ENCODE data around the gene EDN2.

The EDN2 gene

DNA sequence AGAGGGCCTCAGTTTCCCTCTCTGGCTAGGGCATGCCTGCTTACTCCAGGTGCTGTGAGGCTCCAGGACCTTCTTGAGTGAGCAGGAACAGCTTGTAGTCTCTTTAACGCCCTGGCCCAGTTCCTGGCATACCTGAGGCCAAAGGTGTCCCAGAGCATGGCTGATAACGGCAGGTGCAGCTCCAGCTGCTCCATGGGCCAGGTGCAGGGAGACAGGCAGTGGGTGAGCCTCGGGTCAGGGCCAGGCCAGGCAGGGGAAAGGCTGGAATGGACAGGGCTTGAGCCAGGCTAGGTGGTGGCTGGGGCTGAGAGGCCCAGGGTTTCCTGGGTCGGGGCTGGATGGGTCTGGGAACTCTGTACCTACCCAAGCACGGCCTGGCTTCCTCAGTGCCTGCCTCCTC is 18.3 kb downstream of the EDN2 start:
- Histone ChIP-seq H3K79me1 (replicated peaks; ENCODE audit: low read length, poor library complexity, severe bottlenecking) (no peaks in the 10 kb centered on the region), H3K4me2 (ENCODE audit: low read length, poor library complexity, severe bottlenecking) (no peak overlapping the region), H2BK120ac (ENCODE audit: low read depth, low read length) (no peak overlapping the region), H3K36me3 (ENCODE audit: control insufficient read depth in 1 of 2, insufficient read depth in 2 of 2, low read depth in 1 of 2, low read length in 2 of 2) (no peaks in the 10 kb centered on the region), H3K4me3 (ENCODE audit: insufficient read depth in 1 of 2, low read depth in 1 of 2, low read length in 2 of 2) (no peak overlapping the region), H2BK5ac (ENCODE audit: low read depth, low read length, poor library complexity, severe bottlenecking) (no peak overlapping the region), H3K23ac (ENCODE audit: low read length in 2 of 2) (no peak overlapping the region), H3K14ac (ENCODE audit: low read length in 2 of 2) (peak overlapping the region in 1 of 2 experiments; percentile 8), H4K8ac (ENCODE audit: low read length) (no peak overlapping the region), H2BK12ac (ENCODE audit: low read length in 2 of 2) (no peak overlapping the region), H3K27ac (ENCODE audit: low read length, poor library complexity, severe bottlenecking) (no peak overlapping the region), H3K9ac (ENCODE audit: low read length) (no peak overlapping the region), H3K18ac (ENCODE audit: low read depth in 1 of 2, low read length in 2 of 2) (peak overlapping the region in 1 of 2 experiments; percentile 7), H2AK5ac (ENCODE audit: low read length, severe bottlenecking) (no peak overlapping the region), H3K9me3 (ENCODE audit: control insufficient read depth, low read length) (no peaks in the 10 kb centered on the region), H4K91ac (ENCODE audit: low read length) (peak overlapping the region; percentile 56), H2BK15ac (ENCODE audit: low read depth, poor library complexity, severe bottlenecking) (no peak overlapping the region), H3K4me1 (ENCODE audit: control insufficient read depth, insufficient read depth, low read depth, low read length) (peaks cover 5% of the 10 kb centered on the region), H3K4ac (ENCODE audit: low read depth in 1 of 2, low read length in 2 of 2) (peak overlapping the region in 1 of 2 experiments; percentile 3), H3K27me3 (ENCODE audit: control insufficient read depth in 1 of 2, insufficient read depth in 1 of 2, low read length in 2 of 2) (peaks cover 16 to 59% of the 10 kb centered on the region in 2 experiments), H2AFZ (ENCODE audit: low read depth, low read length) (no peak overlapping the region)
- DNase-seq: no peak
- WGBS: 83% methylated on average over 5 of the region's 5 CpGs

DNA sequence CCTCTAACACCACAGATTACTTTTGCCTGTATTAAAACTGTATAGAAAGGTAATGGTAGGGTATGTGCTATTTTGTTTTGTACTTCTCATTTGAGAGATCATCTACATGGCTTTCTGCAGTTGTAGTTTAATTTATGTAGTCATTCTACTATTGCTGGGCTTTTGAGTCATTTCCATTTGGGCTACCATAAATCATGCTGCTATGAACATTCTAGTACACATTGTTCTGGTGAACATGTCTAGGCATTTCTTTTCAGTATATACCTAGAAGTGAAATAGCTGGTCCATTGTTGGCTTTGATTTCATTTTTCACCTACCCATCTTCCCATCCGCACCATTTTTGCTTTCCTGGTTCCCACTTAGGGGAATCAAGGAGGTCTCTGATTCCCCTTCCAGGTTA is 18.7 kb downstream of the EDN2 start:
- Histone ChIP-seq H3K4me1 (ENCODE audit: control insufficient read depth, insufficient read depth, low read depth, low read length) (peaks cover 5% of the 10 kb centered on the region), H3K9ac (ENCODE audit: low read length) (no peak overlapping the region), H4K8ac (ENCODE audit: low read length) (no peak overlapping the region), H2BK12ac (ENCODE audit: low read length in 2 of 2) (no peak overlapping the region), H2AK5ac (ENCODE audit: low read length, severe bottlenecking) (no peak overlapping the region), H3K14ac (ENCODE audit: low read length in 2 of 2) (no peak overlapping the region), H3K23ac (ENCODE audit: low read length in 2 of 2) (no peak overlapping the region), H3K27ac (ENCODE audit: low read length, poor library complexity, severe bottlenecking) (no peak overlapping the region), H2AFZ (ENCODE audit: low read depth, low read length) (no peak overlapping the region), H3K36me3 (ENCODE audit: control insufficient read depth in 1 of 2, insufficient read depth in 2 of 2, low read depth in 1 of 2, low read length in 2 of 2) (no peaks in the 10 kb centered on the region), H3K9me3 (ENCODE audit: control insufficient read depth, low read length) (no peaks in the 10 kb centered on the region), H3K18ac (ENCODE audit: low read depth in 1 of 2, low read length in 2 of 2) (no peak overlapping the region), H3K27me3 (ENCODE audit: control insufficient read depth in 1 of 2, insufficient read depth in 1 of 2, low read length in 2 of 2) (peaks cover 16 to 57% of the 10 kb centered on the region in 2 experiments), H2BK15ac (ENCODE audit: low read depth, poor library complexity, severe bottlenecking) (no peak overlapping the region), H2BK5ac (ENCODE audit: low read depth, low read length, poor library complexity, severe bottlenecking) (no peak overlapping the region), H3K4me2 (ENCODE audit: low read length, poor library complexity, severe bottlenecking) (no peak overlapping the region), H3K4me3 (ENCODE audit: insufficient read depth in 1 of 2, low read depth in 1 of 2, low read length in 2 of 2) (no peak overlapping the region), H3K4ac (ENCODE audit: low read depth in 1 of 2, low read length in 2 of 2) (no peak overlapping the region), H4K91ac (ENCODE audit: low read length) (no peak overlapping the region), H3K79me1 (replicated peaks; ENCODE audit: low read length, poor library complexity, severe bottlenecking) (no peaks in the 10 kb centered on the region), H2BK120ac (ENCODE audit: low read depth, low read length) (no peak overlapping the region)
- DNase-seq: no peak
- WGBS: 97% methylated on average over 1 of the region's 1 CpG

DNA sequence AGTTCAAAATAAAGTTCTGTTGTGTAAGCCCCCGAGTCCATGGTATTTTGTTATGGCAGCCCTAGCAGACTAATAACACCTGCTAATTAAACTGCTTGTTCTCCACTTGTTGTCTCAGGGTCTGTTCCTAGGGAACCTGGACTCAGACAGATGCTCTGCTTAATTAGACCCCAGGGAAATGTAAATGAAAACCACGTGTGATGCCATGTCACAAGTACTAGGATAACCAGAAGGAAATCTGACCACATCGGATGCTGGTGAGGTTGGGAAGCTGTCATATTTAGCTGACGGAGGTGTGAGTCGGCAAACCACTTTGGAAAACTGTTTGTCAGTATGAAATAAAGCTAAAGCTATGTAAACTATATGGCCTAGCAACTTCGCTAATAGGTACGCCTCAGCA is 19.6 kb downstream of the EDN2 start:
- DNase-seq: no peak
- no peak overlapping the region for H3K9ac ChIP-seq (ENCODE audit: low read length)
- H3K18ac ChIP-seq (ENCODE audit: low read depth in 1 of 2, low read length in 2 of 2): no peak overlapping the region
- no peak overlapping the region for H3K4me2 ChIP-seq (ENCODE audit: low read length, poor library complexity, severe bottlenecking)
- no peak overlapping the region for H4K8ac ChIP-seq (ENCODE audit: low read length)
- WGBS: 87% methylated on average over 7 of the region's 7 CpGs
- H2BK120ac ChIP-seq (ENCODE audit: low read depth, low read length): no peak overlapping the region
- H2BK5ac ChIP-seq (ENCODE audit: low read depth, low read length, poor library complexity, severe bottlenecking): no peak overlapping the region
- no peak overlapping the region for H2AK5ac ChIP-seq (ENCODE audit: low read length, severe bottlenecking)
- H3K27ac ChIP-seq (ENCODE audit: low read length, poor library complexity, severe bottlenecking): no peak overlapping the region
- no peak overlapping the region for H2BK15ac ChIP-seq (ENCODE audit: low read depth, poor library complexity, severe bottlenecking)
- H3K36me3 ChIP-seq (ENCODE audit: control insufficient read depth in 1 of 2, insufficient read depth in 2 of 2, low read depth in 1 of 2, low read length in 2 of 2): no peaks in the 10 kb centered on the region
- H3K27me3 ChIP-seq (ENCODE audit: control insufficient read depth in 1 of 2, insufficient read depth in 1 of 2, low read length in 2 of 2): peaks cover 16 to 57% of the 10 kb centered on the region in 2 experiments
- H3K4ac ChIP-seq (ENCODE audit: low read depth in 1 of 2, low read length in 2 of 2): no peak overlapping the region
- no peak overlapping the region for H2BK12ac ChIP-seq (ENCODE audit: low read length in 2 of 2)
- H3K4me1 ChIP-seq (ENCODE audit: control insufficient read depth, insufficient read depth, low read depth, low read length): peaks cover 5% of the 10 kb centered on the region
- H3K14ac ChIP-seq (ENCODE audit: low read length in 2 of 2): no peak overlapping the region
- H2AFZ ChIP-seq (ENCODE audit: low read depth, low read length): no peak overlapping the region
- no peak overlapping the region for H4K91ac ChIP-seq (ENCODE audit: low read length)
- no peak overlapping the region for H3K23ac ChIP-seq (ENCODE audit: low read length in 2 of 2)
- no peak overlapping the region for H3K4me3 ChIP-seq (ENCODE audit: insufficient read depth in 1 of 2, low read depth in 1 of 2, low read length in 2 of 2)
- H3K79me1 ChIP-seq (replicated peaks; ENCODE audit: low read length, poor library complexity, severe bottlenecking): no peaks in the 10 kb centered on the region
- H3K9me3 ChIP-seq (ENCODE audit: control insufficient read depth, low read length): no peaks in the 10 kb centered on the region

DNA sequence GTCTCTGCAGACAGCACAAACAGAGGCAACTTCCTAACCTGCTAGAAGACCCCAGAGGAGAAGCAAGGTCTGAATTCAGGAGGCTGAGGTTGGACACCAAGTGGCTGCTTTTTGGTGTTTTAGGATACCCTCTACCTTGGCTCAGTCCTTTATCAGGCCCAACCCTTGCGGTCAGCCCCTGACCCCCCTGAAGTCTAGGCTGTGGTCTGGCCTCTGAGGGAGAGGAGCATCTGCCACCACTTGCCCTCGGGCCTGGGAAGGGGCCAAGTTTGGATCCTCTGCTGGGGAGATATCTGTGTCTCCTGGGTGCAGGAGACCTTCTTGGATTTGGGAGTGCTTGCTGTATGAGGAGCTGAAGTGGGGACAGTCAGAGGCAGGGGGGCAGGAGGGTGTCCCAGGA is 21.0 kb downstream of the EDN2 start:
- no peak overlapping the region for H3K23ac ChIP-seq (ENCODE audit: low read length in 2 of 2)
- no peak overlapping the region for H3K4me3 ChIP-seq (ENCODE audit: insufficient read depth in 1 of 2, low read depth in 1 of 2, low read length in 2 of 2)
- 87% methylated on average over 2 of the region's 2 CpGs for WGBS
- H3K36me3 ChIP-seq (ENCODE audit: control insufficient read depth in 1 of 2, insufficient read depth in 2 of 2, low read depth in 1 of 2, low read length in 2 of 2): no peaks in the 10 kb centered on the region
- no peak overlapping the region for H2BK12ac ChIP-seq (ENCODE audit: low read length in 2 of 2)
- no peak overlapping the region for H3K18ac ChIP-seq (ENCODE audit: low read depth in 1 of 2, low read length in 2 of 2)
- no peaks in the 10 kb centered on the region for H3K9me3 ChIP-seq (ENCODE audit: control insufficient read depth, low read length)
- no peak overlapping the region for H2BK15ac ChIP-seq (ENCODE audit: low read depth, poor library complexity, severe bottlenecking)
- peaks cover 5% of the 10 kb centered on the region for H3K4me1 ChIP-seq (ENCODE audit: control insufficient read depth, insufficient read depth, low read depth, low read length)
- peaks cover 16 to 49% of the 10 kb centered on the region in 2 experiments for H3K27me3 ChIP-seq (ENCODE audit: control insufficient read depth in 1 of 2, insufficient read depth in 1 of 2, low read length in 2 of 2)
- no peak overlapping the region for H3K27ac ChIP-seq (ENCODE audit: low read length, poor library complexity, severe bottlenecking)
- H3K4me2 ChIP-seq (ENCODE audit: low read length, poor library complexity, severe bottlenecking): no peak overlapping the region
- no peak for DNase-seq
- H3K14ac ChIP-seq (ENCODE audit: low read length in 2 of 2): no peak overlapping the region
- H3K79me1 ChIP-seq (replicated peaks; ENCODE audit: low read length, poor library complexity, severe bottlenecking): no peaks in the 10 kb centered on the region
- no peak overlapping the region for H4K91ac ChIP-seq (ENCODE audit: low read length)
- H2BK120ac ChIP-seq (ENCODE audit: low read depth, low read length): no peak overlapping the region
- no peak overlapping the region for H2AFZ ChIP-seq (ENCODE audit: low read depth, low read length)
- no peak overlapping the region for H3K4ac ChIP-seq (ENCODE audit: low read depth in 1 of 2, low read length in 2 of 2)
- H2AK5ac ChIP-seq (ENCODE audit: low read length, severe bottlenecking): no peak overlapping the region
- no peak overlapping the region for H3K9ac ChIP-seq (ENCODE audit: low read length)
- no peak overlapping the region for H4K8ac ChIP-seq (ENCODE audit: low read length)
- H2BK5ac ChIP-seq (ENCODE audit: low read depth, low read length, poor library complexity, severe bottlenecking): no peak overlapping the region

All from mesenchymal stem cell (in vitro differentiated cells and primary cell).